ENCODE measurements around the gene APMAP.

GRCh38 chr20:24934716-24935115, 57.8 kb downstream of the APMAP start:
- TF ChIP-seq CTCF (IDR thresholded peaks at IDR 0.05) = no peak
- TF ChIP-seq RFX5 (IDR thresholded peaks at IDR 0.05; ENCODE audit: low read length) = no peak
